SK-N-SH (cell line): ENCODE measurements around the gene TYW3. TPM values are rescaled to one million over a fixed set of nuclear protein-coding genes. Genes with fewer than 3 reads are reported as not detected.

Experiments used
- CTCF ChIA-PET: fragments of 300-600, 350-600 bp; formaldehyde crosslinking; extraction: SDS; loops from one replicate; lab custom pipeline; 2021; lab: Yijun Ruan, JAX
- POLR2A ChIA-PET: fragments of 350-600 bp; sonication (Branson Sonifier 250); formaldehyde crosslinking; extraction: SDS; loops from one replicate; lab custom pipeline; 2020; ENCODE audit warnings: antibody characterized with exemption, inconsistent platforms; lab: Yijun Ruan, JAX
- DNase-seq: peaks from one replicate; pipeline ENCODE4 v3.0.0; 2012
- H2AFZ ChIP-seq: fragments of 200-600 bp; sonication (generic); 2 replicates; pipeline ENCODE4 v1.8.1; 2016; ENCODE audit warnings: antibody characterized with exemption, mild to moderate bottlenecking, low read depth
- H3F3A ChIP-seq: fragments of 200-600 bp; sonication (generic); replicated peaks from 2 replicates; pipeline ENCODE3; 2016; ENCODE audit warnings: antibody characterized with exemption, mild to moderate bottlenecking; ENCODE audit not compliant: insufficient read depth
- H3K27ac ChIP-seq, 2 experiments: fragments of 200-500 bp in 1 of 2; fragments of 200-600 bp in 1 of 2; sonication (Bioruptor generic) in 1 of 2; sonication (generic), shearing (Covaris generic) in 1 of 2; 2 replicates each; pipeline versions ENCODE4 v1.5.1 to v1.6.1; 2014 to 2016; ENCODE audit warnings: low read depth in 2 of 2, inconsistent platforms in 1 of 2, low read length in 1 of 2, mild to moderate bottlenecking in 1 of 2, mixed read lengths in 1 of 2
- H3K27me3 ChIP-seq: fragments of 200-600 bp; sonication (generic), shearing (Covaris generic); 2 replicates; pipeline ENCODE4 v1.6.1; 2016; ENCODE audit warnings: mixed run types; ENCODE audit not compliant: insufficient read depth
- H3K36me3 ChIP-seq, 2 experiments: fragments of 200-500 bp in 1 of 2; fragments of 200-600 bp in 1 of 2; sonication (Bioruptor generic) in 1 of 2; sonication (generic) in 1 of 2; replicated peaks in 1 of 2; 2 replicates each; pipeline versions ENCODE3 to v1.5.1; 2014 to 2016; ENCODE audit warnings: low read length in 1 of 2, mild to moderate bottlenecking in 1 of 2; ENCODE audit not compliant: insufficient read depth in 2 of 2, control insufficient read depth in 1 of 2
- H3K4me1 ChIP-seq, 2 experiments: fragments of 200-500 bp in 1 of 2; fragments of 200-600 bp in 1 of 2; sonication (Bioruptor generic) in 1 of 2; sonication (generic), shearing (Covaris generic) in 1 of 2; 2 replicates each; pipeline versions ENCODE4 v1.5.1 to v1.6.1; 2014 to 2016; ENCODE audit warnings: low read depth in 1 of 2, low read length in 1 of 2, mixed run types in 1 of 2; ENCODE audit not compliant: insufficient read depth in 2 of 2, control insufficient read depth in 1 of 2
- H3K4me2 ChIP-seq: fragments of 200-600 bp; sonication (generic), shearing (Covaris generic); 2 replicates; pipeline ENCODE4 v1.6.1; 2017; ENCODE audit warnings: mixed run types
- H3K4me3 ChIP-seq, 2 experiments: fragments of 200-500 bp in 1 of 2; fragments of 200-600 bp in 1 of 2; sonication (Bioruptor generic) in 1 of 2; sonication (generic), shearing (Covaris generic) in 1 of 2; 2 replicates each; pipeline versions ENCODE4 v1.5.1 to v1.8.1; 2014 to 2016; ENCODE audit warnings: low read depth in 2 of 2, inconsistent platforms in 1 of 2, low read length in 1 of 2, mild to moderate bottlenecking in 1 of 2, mixed read lengths in 1 of 2, moderate library complexity in 1 of 2
- H3K79me2 ChIP-seq: fragments of 200-600 bp; sonication (generic); 2 replicates; pipeline ENCODE4 v1.8.1; 2017; ENCODE audit warnings: mild to moderate bottlenecking; ENCODE audit not compliant: insufficient read depth
- H3K9ac ChIP-seq: fragments of 200-600 bp; sonication (generic); 2 replicates; pipeline ENCODE4 v1.6.1; 2017; ENCODE audit warnings: mixed run types
- H3K9me2 ChIP-seq: fragments of 200-600 bp; sonication (generic); 2 replicates; pipeline ENCODE4 v1.6.1; 2017; ENCODE audit warnings: mixed run types
- H3K9me3 ChIP-seq: fragments of 200-600 bp; sonication (generic); 2 replicates; pipeline ENCODE4 v1.6.1; 2017; ENCODE audit warnings: mixed run types, mild to moderate bottlenecking, moderate library complexity
- H4K20me1 ChIP-seq: fragments of 200-600 bp; sonication (generic); 2 replicates; pipeline ENCODE4 v1.6.1; 2017; ENCODE audit warnings: mild to moderate bottlenecking, mixed run types; ENCODE audit not compliant: insufficient read depth
- CTCF ChIP-seq: fragments of 200-600 bp; sonication (generic); IDR thresholded peaks from 2 replicates; pipeline ENCODE4 v1.6.1; 2017; ENCODE audit warnings: antibody characterized with exemption, mild to moderate bottlenecking, moderate library complexity
- EZH2phosphoT487 ChIP-seq: fragments of 200-600 bp; sonication (generic); IDR thresholded peaks from 2 replicates; pipeline ENCODE4 v1.6.1; 2017; ENCODE audit warnings: low read depth, mixed run types, mild to moderate bottlenecking, antibody characterized with exemption, moderate library complexity, borderline replicate concordance
- FOSL2 ChIP-seq: IDR thresholded peaks from 2 replicates; pipeline ENCODE4 v1.4.0; 2012; ENCODE audit warnings: low read depth, mild to moderate bottlenecking, moderate library complexity, borderline replicate concordance
- FOXM1 ChIP-seq: IDR thresholded peaks from 2 replicates; pipeline ENCODE4 v1.4.0; 2012; ENCODE audit warnings: low read depth, mild to moderate bottlenecking
- GABPA ChIP-seq: IDR thresholded peaks from 2 replicates; pipeline ENCODE4 v1.4.0; 2012; ENCODE audit warnings: low read depth, mild to moderate bottlenecking
- GATA2 ChIP-seq: sonication (generic); formaldehyde crosslinking; IDR thresholded peaks from 2 replicates; pipeline ENCODE4 v1.5.0; 2020; ENCODE audit warnings: mild to moderate bottlenecking, missing genetic modification reagents
- IRF3 ChIP-seq: fragments of 150-350 bp; IDR thresholded peaks from 2 replicates; pipeline ENCODE4 v1.6.1; 2016; ENCODE audit warnings: mild to moderate bottlenecking, low read depth, low read length
- JUND ChIP-seq: IDR thresholded peaks from 2 replicates; pipeline ENCODE4 v1.4.0; 2012
- MEF2A ChIP-seq: IDR thresholded peaks from 2 replicates; pipeline ENCODE4 v1.4.0; 2012; ENCODE audit warnings: low read depth, borderline replicate concordance
- MXI1 ChIP-seq: IDR thresholded peaks from 2 replicates; pipeline ENCODE4 v1.6.1; 2012; ENCODE audit warnings: mild to moderate bottlenecking, low read depth, low read length, improper control_type of control experiment
- NFIC ChIP-seq: IDR thresholded peaks from 2 replicates; pipeline ENCODE4 v1.4.0; 2012; ENCODE audit warnings: borderline replicate concordance
- PBX3 ChIP-seq: IDR thresholded peaks from 2 replicates; pipeline ENCODE4; 2012
- POLR2AphosphoS5 ChIP-seq: IDR thresholded peaks from 2 replicates; pipeline ENCODE4 v1.6.1; 2012; ENCODE audit warnings: low read depth, low read length
- RAD21 ChIP-seq: IDR thresholded peaks from 2 replicates; pipeline ENCODE4 v1.6.1; 2012; ENCODE audit warnings: mild to moderate bottlenecking, low read length
- RFX5 ChIP-seq: IDR thresholded peaks from 2 replicates; pipeline ENCODE4 v1.6.1; 2012; ENCODE audit warnings: mild to moderate bottlenecking, improper control_type of control experiment, low read length
- RXRA ChIP-seq: IDR thresholded peaks from 2 replicates; pipeline ENCODE4 v1.4.0; 2012; ENCODE audit warnings: low read depth, mild to moderate bottlenecking, borderline replicate concordance
- SIN3A ChIP-seq: IDR thresholded peaks from 2 replicates; pipeline ENCODE4 v1.6.1; 2012; ENCODE audit warnings: low read depth, mild to moderate bottlenecking, low read length, moderate library complexity, borderline replicate concordance
- SMC3 ChIP-seq: IDR thresholded peaks from 2 replicates; pipeline ENCODE4 v1.6.1; 2012; ENCODE audit warnings: low read depth, low read length, improper control_type of control experiment
- TCF12 ChIP-seq: IDR thresholded peaks from 2 replicates; pipeline ENCODE4 v1.4.0; 2012
- TEAD4 ChIP-seq: IDR thresholded peaks from 2 replicates; pipeline ENCODE4 v1.4.0; 2012; ENCODE audit warnings: mild to moderate bottlenecking, borderline replicate concordance; ENCODE audit not compliant: insufficient read depth
- USF2 ChIP-seq: fragments of 150-350 bp; IDR thresholded peaks from 2 replicates; pipeline ENCODE4 v1.6.1; 2017; ENCODE audit warnings: antibody characterized with exemption, low read length, low read depth, borderline replicate concordance
- YY1 ChIP-seq: IDR thresholded peaks from 2 replicates; pipeline ENCODE4 v1.4.0; 2012; ENCODE audit warnings: low read depth, mild to moderate bottlenecking
- ZBTB33 ChIP-seq: IDR thresholded peaks from 2 replicates; pipeline ENCODE4 v1.4.0; 2012; ENCODE audit warnings: low read depth, borderline replicate concordance
- WGBS: methylation state at CpG from one replicate; pipeline ENCODE4 v1.1.6; 2017; ENCODE audit warnings: low lambda C conversion rate; 5-methylcytosine and 5-hydroxymethylcytosine counted together
- polyA plus RNA-seq, 3 experiments: library from polyadenylated mRNA; depleted of rRNA; stranded (reverse); fragments of >200 nt; gene quantifications; 2 replicates each; pipeline ENCODE4 v1.2.3, GENCODE V29; 2012

The TYW3 gene
- polyA plus RNA-seq, 1 of the 3 experiments (the other 2 are of a cell fraction) = 9.2 TPM

GRCh38 chr1:74713849-74714248, 19.1 kb upstream of the TYW3 start (continued):
- TF ChIP-seq IRF3 = no peak
- no peak for TF ChIP-seq JUND
- no peak for TF ChIP-seq SIN3A
- no peak for TF ChIP-seq USF2
- TF ChIP-seq YY1 = no peak

- H3K27me3 ChIP-seq = no peaks in the 10 kb centered on the region
- TF ChIP-seq MEF2A (no peak), GABPA (no peak), PBX3 (no peak), TCF12 (no peak), GATA2 (CRISPR knock-in tag) (no peak), SMC3 (no peak), FOXM1 (no peak), MXI1 (no peak), JUND (no peak), EZH2phosphoT487 (no peak), POLR2AphosphoS5 (no peak), RAD21 (no peak), NFIC (no peak), CTCF (no peak), TEAD4 (no peak), RFX5 (no peak), ZBTB33 (no peak), FOSL2 (no peak), RXRA (no peak)
- no peaks in the 10 kb centered on the region; a peak in 1 of 4 replicates for H3K4me1 ChIP-seq
- no peak overlapping the region for H2AFZ ChIP-seq
- H3K9ac ChIP-seq = no peak overlapping the region
- no peaks in the 10 kb centered on the region for H3K9me3 ChIP-seq
- ChIA-PET CTCF (interaction anchor here (1.0 to 2.7 kb wide), 5 partner anchors 8 to 25 kb away, joined by 3 to 8 read pairs (median 4); partner anchors contain the start of genes CRYZ and TYW3), POLR2A (no interaction called here)
- no peak overlapping the region for H3K27ac ChIP-seq
- no peaks in the 10 kb centered on the region for H3K9me2 ChIP-seq
- no peaks in the 10 kb centered on the region for H3K79me2 ChIP-seq
- H3K4me2 ChIP-seq = no peak overlapping the region
- WGBS = 76% methylated on average over 1 of the region's 1 CpG
- no peaks in the 10 kb centered on the region for H4K20me1 ChIP-seq
- no peak overlapping the region for H3K4me3 ChIP-seq
- H3F3A ChIP-seq = peaks cover 3% of the 10 kb centered on the region
- H3K36me3 ChIP-seq = peaks cover 45 to 49% of the 10 kb centered on the region in 2 experiments
- DNase-seq = no peak
Observed at GRCh38 chr1:74714429-74715235, 18.3 kb upstream of the TYW3 start.
